IMR-90 (cell line): ENCODE data around the gene SSBP3. TPM values are rescaled to one million over a fixed set of nuclear protein-coding genes. Genes with fewer than 3 reads are reported as not detected.

Experiments
- ATAC-seq: fragments of 200-7000 bp; cut with Tn5 transposase; 2 replicates; pipeline ENCODE4 v1.9.1; 2020; ENCODE audit warnings: low read depth, mild to moderate bottlenecking, moderate library complexity
- BruUV-seq: library from RNA; stranded (reverse); fragments of 400-500 nt; replicated peaks from 2 replicates; lab custom pipeline; 2021; lab: Mats Ljungman, UMichigan
- CTCF ChIA-PET: fragments of 300-600 bp; formaldehyde crosslinking; extraction: SDS; loops from one replicate; lab custom pipeline; 2021; ENCODE audit warnings: antibody characterized with exemption; lab: Yijun Ruan, JAX
- POLR2A ChIA-PET: fragments of 300-600 bp; sonication (Branson Sonifier 250); formaldehyde crosslinking; loops from one replicate; lab custom pipeline; 2022; ENCODE audit warnings: antibody characterized with exemption; ENCODE audit not compliant: unreplicated experiment; lab: Charles Lee
- DNase-seq: peaks from one replicate; pipeline ENCODE4 v3.0.0; 2013
- H2AFZ ChIP-seq: replicated peaks from 2 replicates; pipeline ENCODE3; 2013; ENCODE audit warnings: low read length, mild to moderate bottlenecking; ENCODE audit not compliant: poor library complexity
- H2AK5ac ChIP-seq: 2 replicates; pipeline ENCODE4 v1.6.1; 2013; ENCODE audit warnings: low read depth, low read length, inconsistent platforms
- H2AK9ac ChIP-seq: replicated peaks from 2 replicates; pipeline ENCODE3; 2013; ENCODE audit warnings: mild to moderate bottlenecking, low read depth, low read length, moderate library complexity; ENCODE audit not compliant: poor library complexity
- H2BK120ac ChIP-seq: 2 replicates; pipeline ENCODE4 v1.6.1; 2013; ENCODE audit warnings: low read depth, low read length, inconsistent platforms
- H2BK15ac ChIP-seq: 3 replicates; pipeline ENCODE4 v1.6.1; 2013; ENCODE audit warnings: low read depth, low read length, inconsistent platforms
- H2BK20ac ChIP-seq: 2 replicates; pipeline ENCODE4 v1.6.1; 2013; ENCODE audit warnings: low read depth, mild to moderate bottlenecking, inconsistent platforms, low read length, moderate library complexity
- H2BK5ac ChIP-seq: 2 replicates; pipeline ENCODE4 v1.6.1; 2013; ENCODE audit warnings: mild to moderate bottlenecking, low read depth, low read length, inconsistent platforms; ENCODE audit not compliant: poor library complexity, severe bottlenecking
- H3K14ac ChIP-seq: replicated peaks from 2 replicates; pipeline ENCODE4 v1.6.1; 2013; ENCODE audit warnings: low read depth, low read length, inconsistent platforms
- H3K18ac ChIP-seq: 2 replicates; pipeline ENCODE4 v1.6.1; 2013; ENCODE audit warnings: low read depth, low read length, control low read depth
- H3K23ac ChIP-seq: 2 replicates; pipeline ENCODE4 v1.6.1; 2013; ENCODE audit warnings: low read depth, low read length, inconsistent platforms
- H3K27ac ChIP-seq: 2 replicates; pipeline ENCODE4 v1.5.1; 2013; ENCODE audit warnings: mild to moderate bottlenecking, control low read depth, low read length; ENCODE audit not compliant: insufficient read depth
- H3K27me3 ChIP-seq: 2 replicates; pipeline ENCODE4 v1.6.1; 2013; ENCODE audit warnings: low read length; ENCODE audit not compliant: control insufficient read depth, insufficient read depth
- H3K36me3 ChIP-seq: 2 replicates; pipeline ENCODE4 v1.6.1; 2013; ENCODE audit warnings: low read length, mixed read lengths; ENCODE audit not compliant: control insufficient read depth, insufficient read depth
- H3K4ac ChIP-seq: 2 replicates; pipeline ENCODE4 v1.6.1; 2013; ENCODE audit warnings: low read depth, low read length, inconsistent platforms
- H3K4me1 ChIP-seq: 2 replicates; pipeline ENCODE4 v1.6.1; 2013; ENCODE audit warnings: low read length, mixed read lengths; ENCODE audit not compliant: control insufficient read depth, insufficient read depth
- H3K4me2 ChIP-seq: 2 replicates; pipeline ENCODE4 v1.6.1; 2013; ENCODE audit warnings: low read depth, mild to moderate bottlenecking, control low read depth, low read length, moderate library complexity
- H3K4me3 ChIP-seq: 2 replicates; pipeline ENCODE4 v1.5.1; 2013; ENCODE audit warnings: low read depth, mild to moderate bottlenecking, control low read depth, low read length, moderate library complexity; ENCODE audit not compliant: insufficient read depth
- H3K56ac ChIP-seq: 2 replicates; pipeline ENCODE4 v1.6.1; 2013; ENCODE audit warnings: low read length, inconsistent platforms; ENCODE audit not compliant: insufficient read depth; ENCODE audit errors: extremely low read depth
- H3K79me1 ChIP-seq, 2 experiments: 2 replicates each; pipeline ENCODE4 v1.6.1; 2013; ENCODE audit warnings: low read length in 2 of 2, inconsistent platforms in 1 of 2, low read depth in 1 of 2
- H3K9ac ChIP-seq: 2 replicates; pipeline ENCODE4 v1.6.1; 2013; ENCODE audit warnings: low read depth, low read length, control low read depth
- H3K9me1 ChIP-seq: 2 replicates; pipeline ENCODE4 v1.6.1; 2013; ENCODE audit warnings: low read length, inconsistent platforms; ENCODE audit not compliant: insufficient read depth
- H3K9me3 ChIP-seq: 2 replicates; pipeline ENCODE4 v1.6.1; 2013; ENCODE audit warnings: low read length; ENCODE audit not compliant: control insufficient read depth, insufficient read depth
- H4K20me1 ChIP-seq: 2 replicates; pipeline ENCODE4 v1.6.1; 2013; ENCODE audit warnings: low read length, inconsistent platforms; ENCODE audit not compliant: insufficient read depth
- H4K5ac ChIP-seq: 2 replicates; pipeline ENCODE4 v1.6.1; 2013; ENCODE audit warnings: mild to moderate bottlenecking, low read depth, low read length, control low read depth
- H4K8ac ChIP-seq, 2 experiments: 2 replicates each; pipeline ENCODE4 v1.6.1; 2013; ENCODE audit warnings: low read depth in 2 of 2, low read length in 2 of 2, control low read depth in 1 of 2, inconsistent platforms in 1 of 2
- H4K91ac ChIP-seq: 2 replicates; pipeline ENCODE4 v1.6.1; 2013; ENCODE audit warnings: low read depth, low read length, inconsistent platforms; ENCODE audit not compliant: insufficient read depth
- BHLHE40 ChIP-seq: fragments of 150-350 bp; IDR thresholded peaks from 2 replicates; pipeline ENCODE4 v1.6.1; 2016; ENCODE audit warnings: mild to moderate bottlenecking, low read depth, low read length
- CEBPB ChIP-seq: IDR thresholded peaks from 2 replicates; pipeline ENCODE4 v1.6.1; 2012; ENCODE audit warnings: low read depth, low read length, improper control_type of control experiment
- CHD1 ChIP-seq: IDR thresholded peaks from 2 replicates; pipeline ENCODE4 v1.6.1; 2012; ENCODE audit warnings: low read depth, low read length, improper control_type of control experiment
- ELK1 ChIP-seq: fragments of 150-350 bp; IDR thresholded peaks from 2 replicates; pipeline ENCODE4 v1.6.1; 2016; ENCODE audit warnings: low read depth, mild to moderate bottlenecking, low read length, moderate library complexity, borderline replicate concordance
- FOS ChIP-seq: fragments of 150-350 bp; IDR thresholded peaks from 2 replicates; pipeline ENCODE4 v1.6.1; 2016; ENCODE audit warnings: low read depth, low read length
- MAFK ChIP-seq: IDR thresholded peaks from 2 replicates; pipeline ENCODE4 v1.6.1; 2012; ENCODE audit warnings: low read depth, low read length, improper control_type of control experiment
- MAZ ChIP-seq: IDR thresholded peaks from 2 replicates; pipeline ENCODE4 v1.6.1; 2012; ENCODE audit warnings: low read depth, mild to moderate bottlenecking, low read length, improper control_type of control experiment, moderate library complexity, borderline replicate concordance
- MXI1 ChIP-seq: IDR thresholded peaks from 2 replicates; pipeline ENCODE4 v1.6.1; 2012; ENCODE audit warnings: low read depth, mild to moderate bottlenecking, low read length, moderate library complexity, borderline replicate concordance
- NFE2L2 ChIP-seq: fragments of 150-350 bp; IDR thresholded peaks from 2 replicates; pipeline ENCODE4 v1.6.1; 2016; ENCODE audit warnings: low read depth, mild to moderate bottlenecking, low read length
- RCOR1 ChIP-seq: IDR thresholded peaks from 2 replicates; pipeline ENCODE4 v1.6.1; 2012; ENCODE audit warnings: mild to moderate bottlenecking, low read length, improper control_type of control experiment; ENCODE audit not compliant: insufficient replicate concordance
- RFX5 ChIP-seq: IDR thresholded peaks from 2 replicates; pipeline ENCODE4 v1.8.0; 2012; ENCODE audit warnings: low read depth, mild to moderate bottlenecking, low read length, moderate library complexity
- SMC3 ChIP-seq: fragments of 150-350 bp; IDR thresholded peaks from 2 replicates; pipeline ENCODE4 v1.6.1; 2016; ENCODE audit warnings: low read depth, mild to moderate bottlenecking, antibody characterized with exemption, low read length, moderate library complexity
- WGBS, 2 experiments: methylation state at CpG; one replicate each; pipeline versions ENCODE4 v1.1.5 to v1.1.7; 2013; ENCODE audit warnings: missing lambda C conversion rate in 2 of 2; ENCODE audit not compliant: insufficient read length in 1 of 2; ENCODE audit errors: extremely low coverage in 2 of 2; 5-methylcytosine and 5-hydroxymethylcytosine counted together
- dilution Hi-C: fragments of 300-500 bp; cut with HindIII; formaldehyde crosslinking; loops from one replicate; pipeline ENCODE4 v1.14.3; 2018; ENCODE audit warnings: low sequenced_read_pairs; ENCODE audit not compliant: unreplicated experiment
- in situ Hi-C: fragments of 300-500 bp; cut with MboI; formaldehyde crosslinking; loops from 3 replicates; pipeline ENCODE4 v1.14.3; 2019; ENCODE audit warnings: low sequenced_read_pairs, inconsistent platforms, mixed read lengths
- intact Hi-C: fragments of 100-400 bp; cut with micrococcal nuclease; formaldehyde crosslinking; loops from 2 replicates; pipeline ENCODE4 v1.10.0; 2022
- polyA plus RNA-seq, 3 experiments: library from polyadenylated mRNA; depleted of rRNA; stranded (reverse); fragments of >200 nt; gene quantifications; 2 replicates each; pipeline ENCODE4 v1.2.3, GENCODE V29; 2012; ENCODE audit warnings: low replicate concordance in 1 of 3
- total RNA-seq: library from RNA; depleted of rRNA; stranded (reverse); fragments of >200 nt; gene quantifications from 2 replicates; pipeline ENCODE4 v1.2.3, GENCODE V29; 2012
- TF ChIP-seq, protein P1 (sequence below): conservative IDR thresholded peaks from 2 replicates; pipeline ENCODE4 v1.5.1; 2012; ENCODE audit warnings: mild to moderate bottlenecking, low read depth, low read length, improper control_type of control experiment

Gene SSBP3
- total and polyA plus RNA-seq, 2 of the 4 experiments (the other 2 are of a cell fraction) = 10.9 to 39.6 TPM

DNA sequence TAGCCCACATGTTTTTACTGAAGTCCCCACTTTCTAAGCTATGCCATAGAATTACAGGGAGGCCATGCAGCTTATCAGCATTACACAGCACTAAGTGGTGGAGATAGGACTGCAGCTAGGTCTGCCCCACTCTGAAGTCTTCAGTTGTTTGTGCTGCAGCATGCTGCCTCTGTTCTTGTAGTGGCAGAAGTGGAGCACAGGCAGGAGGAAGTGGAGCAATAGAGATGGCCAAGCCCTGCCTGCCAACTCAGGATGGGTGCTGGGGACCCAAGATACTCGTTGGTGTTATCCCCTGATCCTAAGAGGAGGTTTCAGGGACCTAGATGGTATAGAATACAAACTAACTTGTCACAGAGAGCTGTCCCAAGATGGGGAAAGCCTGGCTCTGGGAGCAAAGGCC lies 193.3 kb downstream of the SSBP3 start:
- Histone ChIP-seq H3K4ac (no peak overlapping the region), H3K18ac (no peak overlapping the region), H3K4me3 (no peak overlapping the region), H3K27ac (no peak overlapping the region), H2BK5ac (no peak overlapping the region), H4K20me1 (peaks cover 2% of the 10 kb centered on the region; the same call in 1 of the 2 replicates), H3K14ac (no peak overlapping the region), H3K79me1 (peaks cover 4 to 6% of the 10 kb centered on the region in 2 experiments; a peak in 2 of 4 replicates), H3K9me1 (0 out of 2 replicates have a peak, but pooled peaks cover 6% of the 10 kb centered on the region), H2AK9ac (no peak overlapping the region), H3K36me3 (peaks cover 71% of the 10 kb centered on the region), H4K5ac (no peak overlapping the region), H2AFZ (no peak overlapping the region), H3K9me3 (no peaks in the 10 kb centered on the region), H2BK15ac (no peak overlapping the region), H3K23ac (no peak overlapping the region), H3K4me2 (no peak overlapping the region), H2BK20ac (no peak overlapping the region), H3K56ac (no peak overlapping the region), H3K27me3 (no peaks in the 10 kb centered on the region), H2BK120ac (no peak overlapping the region), H3K9ac (no peak overlapping the region), H4K8ac (no peak overlapping the region), H2AK5ac (no peak overlapping the region), H4K91ac (no peak overlapping the region), H3K4me1 (no peaks in the 10 kb centered on the region)
- no peak for ATAC-seq
- intact Hi-C loops = no loop called here
- no peak for DNase-seq
- dilution Hi-C loops = no loop called here
- no CpG with 5 or more reads among the region's 1 CpG for WGBS, 2 experiments
- in situ Hi-C loops = loop anchor here (25.0 kb wide), 1 partner anchor 351 kb away; no protein-coding TSS in a partner anchor
- ChIA-PET CTCF (no interaction called here), POLR2A (no interaction called here)
- TF ChIP-seq SMC3 (no peak), CHD1 (no peak), CEBPB (no peak), MXI1 (no peak), NFE2L2 (no peak), RFX5 (no peak), RCOR1 (no peak), BHLHE40 (no peak), MAFK (no peak), MAZ (no peak), FOS (no peak), ELK1 (no peak)
- TF ChIP-seq, protein P1, sequence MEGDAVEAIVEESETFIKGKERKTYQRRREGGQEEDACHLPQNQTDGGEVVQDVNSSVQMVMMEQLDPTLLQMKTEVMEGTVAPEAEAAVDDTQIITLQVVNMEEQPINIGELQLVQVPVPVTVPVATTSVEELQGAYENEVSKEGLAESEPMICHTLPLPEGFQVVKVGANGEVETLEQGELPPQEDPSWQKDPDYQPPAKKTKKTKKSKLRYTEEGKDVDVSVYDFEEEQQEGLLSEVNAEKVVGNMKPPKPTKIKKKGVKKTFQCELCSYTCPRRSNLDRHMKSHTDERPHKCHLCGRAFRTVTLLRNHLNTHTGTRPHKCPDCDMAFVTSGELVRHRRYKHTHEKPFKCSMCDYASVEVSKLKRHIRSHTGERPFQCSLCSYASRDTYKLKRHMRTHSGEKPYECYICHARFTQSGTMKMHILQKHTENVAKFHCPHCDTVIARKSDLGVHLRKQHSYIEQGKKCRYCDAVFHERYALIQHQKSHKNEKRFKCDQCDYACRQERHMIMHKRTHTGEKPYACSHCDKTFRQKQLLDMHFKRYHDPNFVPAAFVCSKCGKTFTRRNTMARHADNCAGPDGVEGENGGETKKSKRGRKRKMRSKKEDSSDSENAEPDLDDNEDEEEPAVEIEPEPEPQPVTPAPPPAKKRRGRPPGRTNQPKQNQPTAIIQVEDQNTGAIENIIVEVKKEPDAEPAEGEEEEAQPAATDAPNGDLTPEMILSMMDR = no peak
- BruUV-seq = no TSS peak
